ENCODE data around the gene RTN4R. TPM values are rescaled to one million over a fixed set of nuclear protein-coding genes. Genes with fewer than 3 reads are reported as not detected.

Gene RTN4R
- total and polyA plus RNA-seq, 9 of the 15 experiments (the other 6 are each of a cell fraction or from before 2014, with no cell fraction given): 0.04 to 2.8 (median 1.4) TPM; not detected in 3

GRCh38 chr22:20284471-20285086 is 16.5 kb upstream of the RTN4R start (continued):
- TF ChIP-seq MIER1 (IDR thresholded peaks at IDR 0.05; ENCODE audit: low read depth) (no peak), MEF2A (IDR thresholded peaks at IDR 0.05; ENCODE audit: control insufficient read depth, low read depth, low read length) (no peak), SMARCA4 (IDR thresholded peaks at IDR 0.05) (no peak), SREBF2 (CRISPR knock-in tag; IDR thresholded peaks at IDR 0.05) (no peak), SRF (CRISPR knock-in tag; IDR thresholded peaks at IDR 0.05) (no peak), ARID3A (IDR thresholded peaks at IDR 0.05; ENCODE audit: borderline replicate concordance, low read depth, low read length) (no peak), ZNF232 (CRISPR knock-in tag; IDR thresholded peaks at IDR 0.05) (no peak), NEUROD1 (IDR thresholded peaks at IDR 0.05; ENCODE audit: borderline replicate concordance, low read depth, low read length, partially characterized antibody) (no peak), RBM17 (IDR thresholded peaks at IDR 0.05; ENCODE audit: borderline replicate concordance, low read depth, low read length) (no peak), TGIF2 (CRISPR knock-in tag; IDR thresholded peaks at IDR 0.05) (peak; percentile 76; the same call in 1 of the 2 replicates), ZBTB17 (CRISPR knock-in tag; IDR thresholded peaks at IDR 0.05) (no peak), TAF15 (IDR thresholded peaks at IDR 0.05; ENCODE audit: low read depth, low read length) (no peak), ZNF140 (CRISPR knock-in tag; IDR thresholded peaks at IDR 0.05) (no peak), CBX3 (IDR thresholded peaks at IDR 0.05; ENCODE audit: borderline replicate concordance in 1 of 2, low read length in 2 of 2) (no peak), POU5F1 (IDR thresholded peaks at IDR 0.05; ENCODE audit: borderline replicate concordance, low read depth, low read length, partially characterized antibody) (no peak), ZFPM2 (CRISPR knock-in tag; IDR thresholded peaks at IDR 0.05) (no peak), MECOM (CRISPR knock-in tag; IDR thresholded peaks at IDR 0.05) (no peak), ZNF347 (CRISPR knock-in tag; IDR thresholded peaks at IDR 0.05; ENCODE audit: low read depth) (no peak), TCF7L2 (IDR thresholded peaks at IDR 0.05; ENCODE audit: low read depth, low read length) (no peak), HDAC1 (IDR thresholded peaks at IDR 0.05) (no peak), FOXJ2 (tag; IDR thresholded peaks at IDR 0.05) (no peak), DIDO1 (tag; IDR thresholded peaks at IDR 0.05; ENCODE audit: low read depth) (no peak), ILK (tag; IDR thresholded peaks at IDR 0.05; ENCODE audit: borderline replicate concordance, low read depth) (no peak), RBM14 (IDR thresholded peaks at IDR 0.05; ENCODE audit: borderline replicate concordance, insufficient read depth, low read depth, low read length) (no peak)
- TF ChIP-seq, protein P1, sequence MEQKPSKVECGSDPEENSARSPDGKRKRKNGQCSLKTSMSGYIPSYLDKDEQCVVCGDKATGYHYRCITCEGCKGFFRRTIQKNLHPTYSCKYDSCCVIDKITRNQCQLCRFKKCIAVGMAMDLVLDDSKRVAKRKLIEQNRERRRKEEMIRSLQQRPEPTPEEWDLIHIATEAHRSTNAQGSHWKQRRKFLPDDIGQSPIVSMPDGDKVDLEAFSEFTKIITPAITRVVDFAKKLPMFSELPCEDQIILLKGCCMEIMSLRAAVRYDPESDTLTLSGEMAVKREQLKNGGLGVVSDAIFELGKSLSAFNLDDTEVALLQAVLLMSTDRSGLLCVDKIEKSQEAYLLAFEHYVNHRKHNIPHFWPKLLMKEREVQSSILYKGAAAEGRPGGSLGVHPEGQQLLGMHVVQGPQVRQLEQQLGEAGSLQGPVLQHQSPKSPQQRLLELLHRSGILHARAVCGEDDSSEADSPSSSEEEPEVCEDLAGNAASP (IDR thresholded peaks at IDR 0.05): no peak
- TF ChIP-seq, protein P2, sequence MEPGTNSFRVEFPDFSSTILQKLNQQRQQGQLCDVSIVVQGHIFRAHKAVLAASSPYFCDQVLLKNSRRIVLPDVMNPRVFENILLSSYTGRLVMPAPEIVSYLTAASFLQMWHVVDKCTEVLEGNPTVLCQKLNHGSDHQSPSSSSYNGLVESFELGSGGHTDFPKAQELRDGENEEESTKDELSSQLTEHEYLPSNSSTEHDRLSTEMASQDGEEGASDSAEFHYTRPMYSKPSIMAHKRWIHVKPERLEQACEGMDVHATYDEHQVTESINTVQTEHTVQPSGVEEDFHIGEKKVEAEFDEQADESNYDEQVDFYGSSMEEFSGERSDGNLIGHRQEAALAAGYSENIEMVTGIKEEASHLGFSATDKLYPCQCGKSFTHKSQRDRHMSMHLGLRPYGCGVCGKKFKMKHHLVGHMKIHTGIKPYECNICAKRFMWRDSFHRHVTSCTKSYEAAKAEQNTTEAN (CRISPR knock-in tag; IDR thresholded peaks at IDR 0.05): no peak

All from K562 (cell line).